GM11168 (cell line): ENCODE results near the gene PPFIA3.
"Not testable (repeated sequence)": the region's sequence is repeated elsewhere in the genome, so short reads cannot be mapped to it uniquely, and the experiment has no call there.

Experiments
- in situ Hi-C: fragments of 300-500 bp; cut with MboI; formaldehyde crosslinking; loops from one replicate; pipeline ENCODE4 v1.12.0; 2022; ENCODE audit warnings: low sequenced_read_pairs; ENCODE audit not compliant: unreplicated experiment

The PPFIA3 gene

DNA sequence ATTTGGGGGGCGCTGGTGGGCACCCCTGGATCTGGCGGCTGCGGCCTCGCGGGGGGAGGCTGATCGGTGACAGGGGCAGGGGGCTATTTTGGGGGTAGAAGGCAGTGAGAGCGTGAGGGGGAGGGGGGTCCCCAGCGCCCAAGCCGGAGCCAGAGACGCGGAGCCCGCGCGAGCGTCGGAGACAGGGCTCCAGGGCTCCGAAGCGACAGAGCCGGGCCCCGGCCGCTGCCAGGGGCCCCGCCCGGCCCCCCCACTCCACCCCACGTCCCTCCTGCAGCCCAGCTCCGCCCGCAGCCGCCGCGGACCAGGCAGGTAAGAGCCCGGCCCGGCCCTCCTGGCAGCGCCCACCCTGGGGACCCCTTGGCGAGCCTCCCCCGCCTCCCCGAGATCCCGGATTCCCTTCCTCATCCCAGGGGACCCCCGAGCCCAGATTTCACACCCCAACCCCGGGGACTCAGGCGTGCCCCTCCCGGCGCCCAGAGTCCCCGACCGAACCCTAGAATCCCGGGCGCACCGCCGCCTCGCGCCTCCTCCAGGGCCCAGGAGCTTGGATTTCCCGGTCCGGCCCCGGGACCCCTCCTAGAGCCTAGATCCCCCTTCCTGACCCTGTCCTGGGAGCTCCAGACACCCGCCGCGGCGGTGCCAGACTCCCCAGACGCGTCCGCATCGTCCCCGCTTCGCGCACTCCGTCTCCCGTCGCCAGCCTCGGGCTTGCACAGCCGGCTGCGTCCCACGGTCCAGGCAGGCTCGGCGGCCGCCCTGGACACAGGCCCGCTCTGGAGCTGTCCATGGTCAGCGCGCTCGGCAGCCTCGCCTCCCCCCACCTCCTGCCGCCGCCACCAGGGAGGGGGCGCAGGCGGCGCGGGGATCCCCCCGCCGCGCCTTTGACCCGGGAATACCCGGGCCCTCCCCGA, at the start of gene PPFIA3:
Gene PPFIA3, plus strand, starts transcription at position 134 of the 914 bp plus-strand sequence. CDS start 8,330 bp downstream, outside the sequence.
- in situ Hi-C loops, result no loop called here

GRCh38 chr19:49070416-49070815, 48.9 kb upstream of the PPFIA3 start:
- in situ Hi-C loops, result no loop called here

GRCh38 chr19:49071860-49072547, 47.3 kb upstream of the PPFIA3 start:
- in situ Hi-C loops, result no loop called here

GRCh38 chr19:49073514-49074378, 45.6 kb upstream of the PPFIA3 start:
- in situ Hi-C loops, result no loop called here

- in situ Hi-C loops, result not testable (repeated sequence)
Measured at GRCh38 chr19:49074869-49075268, 44.5 kb upstream of the PPFIA3 start.

- in situ Hi-C loops, result no loop called here
Measured at GRCh38 chr19:49080392-49080791, 39.0 kb upstream of the PPFIA3 start.

DNA sequence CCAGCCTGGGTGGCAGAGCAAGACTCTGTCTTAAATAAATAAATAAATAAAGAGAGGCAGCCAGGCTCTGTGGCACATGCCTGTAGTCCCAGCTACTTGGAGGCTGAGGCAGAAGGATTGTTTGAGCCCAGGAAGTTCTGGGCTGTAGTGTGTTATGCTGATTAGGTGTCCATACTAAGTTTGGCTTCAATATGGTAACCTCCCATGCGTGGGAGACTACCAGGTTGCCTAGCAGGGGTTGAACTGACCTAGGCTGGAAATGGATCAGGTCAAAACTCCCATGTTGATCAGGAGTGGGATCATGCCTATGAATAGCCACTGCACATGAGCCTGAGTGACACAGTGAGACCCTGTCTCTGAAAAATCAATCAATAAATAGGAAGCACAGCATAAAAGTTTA, 38.1 kb upstream of the PPFIA3 start:
- in situ Hi-C loops, result no loop called here

DNA sequence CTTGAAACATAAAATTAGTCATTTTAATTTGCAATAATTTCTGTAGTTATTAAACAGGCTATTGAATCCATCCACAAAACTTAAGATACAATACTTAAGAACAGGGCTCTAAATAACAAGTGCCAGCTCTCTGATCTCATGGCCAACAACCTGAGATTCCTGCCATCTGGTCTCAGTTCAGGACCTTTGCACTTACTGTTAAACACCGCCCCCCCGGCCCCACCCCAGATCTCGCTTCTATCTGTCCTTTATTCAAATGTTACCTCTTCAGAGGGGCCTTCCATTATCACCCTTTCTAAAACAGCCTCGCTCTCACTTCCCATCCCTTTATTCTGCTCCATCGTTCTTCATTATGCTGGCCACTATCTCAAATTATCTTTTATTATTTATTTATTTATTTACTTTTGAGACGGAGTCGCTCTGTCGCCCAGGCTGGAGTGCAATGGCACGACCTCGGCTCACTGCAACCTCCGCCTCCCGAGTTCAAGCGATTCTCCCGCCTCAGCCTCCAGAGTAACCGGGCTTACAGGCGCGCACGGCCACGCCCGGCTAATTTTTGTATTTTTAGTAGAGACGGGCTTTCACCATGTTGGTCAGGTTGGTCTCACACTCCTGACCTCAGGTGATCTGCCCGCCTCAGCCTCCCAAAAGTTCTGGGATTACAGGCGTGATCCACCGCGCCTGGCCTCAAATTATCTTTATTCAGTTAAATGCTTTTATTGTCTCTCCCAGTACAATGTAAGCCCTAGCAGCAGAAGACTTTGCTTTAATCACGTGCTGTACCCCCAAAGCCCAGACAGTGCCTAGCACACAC, 34.9 kb upstream of the PPFIA3 start:
- in situ Hi-C loops, result no loop called here

- in situ Hi-C loops, result no loop called here
Measured at GRCh38 chr19:49085020-49085867, 34.1 kb upstream of the PPFIA3 start, which contains the start of gene SNRNP70. Gene SNRNP70, plus strand, starts transcription at chr19:49085451. Its CDS starts 964 bp downstream, at chr19:49086415.

GRCh38 chr19:49085868-49086232, 33.5 kb upstream of the PPFIA3 start:
- in situ Hi-C loops, result no loop called here

DNA sequence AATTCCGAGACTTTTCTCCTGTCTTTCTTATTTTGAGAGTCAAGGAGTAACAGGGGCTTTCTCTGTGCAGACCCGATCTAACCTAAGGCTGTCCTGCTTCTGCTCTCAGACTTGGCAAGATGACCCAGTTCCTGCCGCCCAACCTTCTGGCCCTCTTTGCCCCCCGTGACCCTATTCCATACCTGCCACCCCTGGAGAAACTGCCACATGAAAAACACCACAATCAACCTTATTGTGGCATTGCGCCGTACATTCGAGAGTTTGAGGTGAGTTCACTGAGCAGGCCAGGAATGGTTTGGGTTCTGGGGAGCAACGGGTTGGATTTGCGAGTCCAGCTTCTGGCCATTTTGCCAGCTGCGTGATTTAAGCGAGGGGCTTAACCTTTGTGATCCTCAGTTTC, 33.0 kb upstream of the PPFIA3 start:
- in situ Hi-C loops, result no loop called here

DNA sequence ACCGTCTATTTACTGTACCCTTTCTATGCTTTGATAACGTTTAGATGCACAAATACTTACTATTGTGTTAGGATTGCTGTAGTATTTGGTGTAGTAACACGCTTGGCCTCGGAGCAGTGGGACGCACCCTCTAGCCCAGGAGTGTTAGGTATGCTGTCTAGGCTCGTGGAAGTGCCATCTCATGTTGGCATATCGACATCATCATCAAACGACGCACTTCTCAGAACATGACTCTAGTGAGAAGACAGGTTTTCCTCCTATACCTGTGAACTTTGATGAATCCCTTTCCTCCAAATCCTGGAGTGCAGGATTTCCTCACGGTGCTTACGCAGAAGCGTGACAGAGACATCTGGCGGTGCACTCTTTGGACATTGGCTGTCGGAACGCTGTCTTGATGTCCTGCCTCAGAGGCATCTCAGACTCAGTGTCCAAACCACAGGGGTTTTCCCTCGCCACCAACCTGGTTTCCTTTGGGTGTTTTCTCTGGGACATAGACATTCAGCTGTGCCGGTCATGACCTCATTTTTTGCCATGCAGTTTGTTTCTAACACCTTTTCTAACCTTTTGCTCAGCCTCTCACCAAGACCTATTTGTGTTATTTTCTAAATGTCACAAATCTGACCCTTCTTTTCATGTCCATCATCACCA, 27.8 kb upstream of the PPFIA3 start:
- in situ Hi-C loops, result no loop called here

DNA sequence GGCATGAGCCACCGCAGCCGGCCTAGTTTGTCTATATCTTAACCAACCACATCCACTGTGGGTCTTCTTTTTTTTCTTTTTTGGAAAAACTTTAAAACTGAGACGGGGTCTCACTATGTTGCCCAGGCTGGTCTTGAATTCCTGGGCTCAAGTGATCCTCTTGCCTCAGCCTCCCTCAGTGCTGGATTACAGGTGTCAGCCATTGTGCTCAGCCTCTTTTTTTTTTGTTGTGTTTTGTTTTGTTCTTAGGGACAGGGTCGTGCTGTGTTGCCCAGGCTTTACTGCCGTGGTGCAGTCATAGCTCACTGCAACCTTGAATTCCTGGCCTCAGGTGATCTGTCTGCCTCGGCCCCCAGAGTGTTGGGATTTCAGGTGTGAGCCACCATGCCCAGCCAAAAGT, 26.7 kb upstream of the PPFIA3 start:
- in situ Hi-C loops, result no loop called here

GRCh38 chr19:49094505-49095482, 24.6 kb upstream of the PPFIA3 start:
- in situ Hi-C loops, result no loop called here

GRCh38 chr19:49097453-49098288, 21.7 kb upstream of the PPFIA3 start:
- in situ Hi-C loops, result no loop called here

GRCh38 chr19:49098795-49099194, 20.5 kb upstream of the PPFIA3 start:
- in situ Hi-C loops, result no loop called here
